Superior temporal gyrus (tissue), 1 donor: ENCODE measurements around the gene PRC1.
"Not testable (repeated sequence)": the region's sequence is repeated elsewhere in the genome, so short reads cannot be mapped to it uniquely, and the experiment has no call there.

Source experiments
- DNase-seq: peaks from one replicate; pipeline ENCODE4 v3.0.0-alpha.2; 2016; ENCODE audit errors: extremely low spot score

PRC1 gene

DNA sequence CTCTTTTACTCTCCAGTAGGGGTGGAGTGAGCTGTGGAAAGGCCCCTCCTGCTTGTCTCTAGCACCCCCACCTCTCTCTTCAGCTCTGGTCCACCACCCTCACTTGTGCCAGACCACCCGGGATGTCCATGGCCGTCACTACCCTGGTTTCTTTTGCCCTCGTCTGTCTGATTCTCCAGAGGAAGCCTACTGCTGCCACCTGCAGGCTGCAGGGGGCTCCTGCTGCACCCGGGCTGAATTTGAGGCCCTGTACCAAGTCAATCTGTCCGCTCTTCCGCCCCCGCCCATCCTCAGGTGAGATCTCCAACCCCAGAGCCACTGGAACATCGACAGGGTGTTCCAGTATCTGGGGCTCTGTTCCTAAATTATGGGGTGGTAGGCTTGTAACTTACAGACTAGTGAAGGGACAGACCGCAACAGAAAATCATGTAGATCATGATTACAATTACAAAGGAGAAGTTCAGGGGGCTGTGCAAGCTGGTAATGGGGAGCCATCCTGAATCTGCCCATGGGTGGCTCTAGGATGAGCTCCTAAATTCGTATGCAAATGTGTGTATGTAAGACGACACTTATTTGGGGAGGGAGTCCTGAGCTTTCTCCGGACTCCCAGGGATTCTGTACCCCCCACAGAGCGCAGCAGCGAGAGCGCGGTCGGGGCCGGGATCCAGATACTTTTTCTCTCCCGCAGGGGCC is 59.9 kb downstream of the PRC1 start:
- DNase-seq, result peak; percentile 90

- no peak for DNase-seq
Measured at GRCh38 chr15:90933301-90933700, 61.0 kb downstream of the PRC1 start.

DNA sequence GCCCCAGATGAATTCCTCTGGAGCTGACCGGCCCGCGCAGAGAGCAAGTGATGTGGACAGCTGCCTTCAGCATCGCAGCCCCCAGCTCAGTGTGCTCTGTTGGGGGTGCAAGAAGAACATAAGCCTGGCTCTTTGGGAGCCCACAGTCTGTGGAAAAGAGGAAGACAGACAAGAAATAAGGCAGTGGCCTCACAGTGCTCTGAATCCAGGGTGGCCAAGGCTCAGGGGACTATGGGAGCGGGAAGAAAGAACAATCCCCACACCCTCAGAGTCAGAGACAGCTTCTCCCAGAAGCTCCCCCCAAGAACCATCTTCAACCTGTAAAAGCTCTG is 61.7 kb downstream of the PRC1 start:
- DNase-seq, result no peak

DNA sequence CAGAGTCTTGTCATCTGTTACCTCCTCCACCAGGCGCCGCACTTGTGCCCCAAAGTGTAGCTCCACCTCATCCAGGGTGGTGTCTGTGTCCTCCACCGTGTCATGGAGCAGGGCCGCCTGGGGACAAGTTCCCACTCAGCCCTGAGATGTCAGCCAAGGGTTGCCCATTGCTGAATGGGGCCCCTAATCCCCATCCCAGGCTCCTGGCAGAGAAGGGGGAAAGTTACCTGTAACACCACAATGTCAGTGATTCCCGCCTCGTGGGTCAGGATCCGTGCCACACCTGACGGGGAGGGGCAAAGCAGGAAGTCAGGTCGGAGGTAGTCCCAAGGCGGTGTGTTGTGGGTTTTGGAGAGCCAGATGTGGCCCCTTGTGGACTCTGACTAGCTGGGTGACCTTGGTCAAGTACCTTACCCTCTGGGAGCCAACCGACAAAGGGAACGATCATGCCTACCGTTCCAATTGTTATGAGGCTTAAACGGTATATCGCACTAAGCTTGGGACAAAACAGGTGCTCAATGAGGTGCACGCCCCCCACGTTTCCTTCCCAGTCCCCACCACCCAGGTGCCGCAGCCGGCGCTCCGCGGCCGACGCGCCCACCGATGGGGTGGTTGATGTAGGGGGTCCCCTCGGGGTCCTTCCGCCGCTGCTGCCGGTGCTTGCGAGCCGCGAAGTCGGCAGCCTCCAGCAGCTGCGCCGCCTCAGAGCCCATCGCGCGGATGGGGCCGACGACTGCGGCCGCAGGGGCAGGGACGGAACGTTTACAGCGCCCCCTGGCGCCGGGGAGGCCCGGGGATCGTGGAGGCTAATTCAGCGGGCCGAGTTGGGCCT is 62.3 kb downstream of the PRC1 start, which contains the start of gene HDDC3:
Gene HDDC3, minus strand, starts transcription at position 722 of the 832 bp plus-strand sequence. Its CDS starts 9 bp downstream, at position 713.
- peak; percentile 91 for DNase-seq

DNA sequence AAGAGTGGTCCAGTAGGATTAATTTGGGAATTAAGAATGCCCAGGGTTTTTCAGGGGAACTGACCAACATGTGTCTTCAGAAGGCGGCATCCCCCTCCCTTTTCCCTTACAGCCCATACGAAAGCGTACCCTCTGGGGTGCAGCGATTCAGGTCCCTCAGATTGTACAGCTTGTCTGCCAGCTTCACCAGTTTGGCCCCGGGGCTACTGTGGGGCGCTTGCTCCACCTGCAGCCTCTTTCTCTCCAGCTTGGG is 62.8 kb downstream of the PRC1 start:
- no peak for DNase-seq

DNA sequence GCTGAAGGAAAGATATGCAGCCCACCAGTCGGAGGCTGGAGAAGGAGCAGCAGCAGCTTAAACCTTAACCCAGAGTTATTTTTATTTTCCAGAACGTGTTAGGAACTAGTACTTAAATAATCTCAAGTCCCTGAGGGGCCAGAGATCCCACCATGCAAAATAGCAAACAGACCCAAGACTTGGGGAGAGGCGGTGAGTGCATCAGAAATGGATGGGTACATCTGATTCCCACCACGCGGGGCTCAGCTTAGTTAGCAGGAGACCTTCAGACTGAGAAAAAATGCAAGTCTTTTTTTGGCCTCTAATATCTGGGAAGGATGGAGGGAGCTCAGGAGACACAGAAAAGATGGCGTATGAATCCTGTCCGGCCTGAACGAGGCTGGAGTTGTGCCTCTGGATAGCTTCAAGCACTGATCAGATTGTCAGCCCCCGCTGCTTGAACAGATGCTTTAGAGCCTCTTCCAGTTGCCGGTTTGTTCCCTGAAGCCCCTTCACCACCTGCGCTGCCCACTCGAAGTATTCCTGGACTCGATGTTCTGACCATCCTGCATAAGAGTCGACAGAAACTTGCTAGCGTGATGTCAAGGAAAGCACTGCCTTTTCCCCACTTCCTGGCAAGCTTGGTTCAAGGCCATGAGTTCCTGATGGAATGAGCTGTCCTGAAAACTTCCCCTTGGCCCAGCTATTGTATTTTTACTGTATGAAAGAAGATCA is 63.3 kb downstream of the PRC1 start:
- DNase-seq, result no peak

- DNase-seq, result no peak
Measured at GRCh38 chr15:90929246-90930019, 64.9 kb downstream of the PRC1 start.

- DNase-seq, result not testable (repeated sequence)
Measured at GRCh38 chr15:90928106-90928505, 66.2 kb downstream of the PRC1 start.

DNA sequence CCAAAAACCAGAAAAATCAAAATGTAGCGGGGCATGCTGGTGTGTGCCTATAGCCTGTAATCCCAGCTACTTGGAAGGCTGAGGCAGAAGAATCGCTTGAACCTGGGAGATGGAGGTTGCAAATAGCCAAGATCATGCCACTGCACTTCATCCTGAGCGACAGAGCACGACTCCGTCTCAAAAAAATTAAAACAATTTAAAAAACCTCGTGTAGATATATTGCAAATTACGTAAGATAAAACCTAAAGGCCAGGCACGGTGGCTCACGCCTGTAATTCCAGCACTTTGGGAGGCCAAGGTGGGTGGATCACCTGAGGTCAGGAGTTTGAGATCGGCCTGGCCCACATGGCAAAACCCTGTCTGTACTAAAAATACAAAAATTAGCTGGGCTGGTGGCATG is 67.6 kb downstream of the PRC1 start:
- DNase-seq, result not testable (repeated sequence)

GRCh38 chr15:90924375-90924774 is 70.0 kb downstream of the PRC1 start:
- DNase-seq, result no peak

GRCh38 chr15:90922712-90923322 is 71.5 kb downstream of the PRC1 start:
- DNase-seq, result not testable (repeated sequence)

DNA sequence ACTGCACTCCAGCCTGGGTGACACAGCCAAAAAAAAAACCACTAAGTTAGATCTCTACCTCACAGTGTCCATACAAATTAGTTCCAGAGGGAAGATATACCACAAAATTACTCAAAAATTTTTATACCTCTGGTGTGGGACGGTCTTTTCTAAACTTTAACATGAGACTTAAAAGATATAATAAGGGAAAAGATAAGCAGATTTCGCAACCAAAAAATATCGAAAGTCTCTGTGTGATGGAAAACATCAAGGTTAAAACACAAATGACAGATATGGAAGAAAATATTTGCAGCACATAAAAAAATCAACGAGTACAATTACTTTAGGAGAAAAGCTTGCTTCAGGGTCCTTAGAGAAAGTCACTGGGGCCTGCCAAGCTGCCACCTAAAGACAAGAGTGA is 72.4 kb downstream of the PRC1 start:
- no peak for DNase-seq

GRCh38 chr15:90918835-90919234 is 75.5 kb downstream of the PRC1 start:
- no peak for DNase-seq

GRCh38 chr15:90918034-90918788 is 76.1 kb downstream of the PRC1 start:
- DNase-seq, result no peak

- no peak for DNase-seq
Measured at GRCh38 chr15:90917569-90917968, 76.8 kb downstream of the PRC1 start.

DNA sequence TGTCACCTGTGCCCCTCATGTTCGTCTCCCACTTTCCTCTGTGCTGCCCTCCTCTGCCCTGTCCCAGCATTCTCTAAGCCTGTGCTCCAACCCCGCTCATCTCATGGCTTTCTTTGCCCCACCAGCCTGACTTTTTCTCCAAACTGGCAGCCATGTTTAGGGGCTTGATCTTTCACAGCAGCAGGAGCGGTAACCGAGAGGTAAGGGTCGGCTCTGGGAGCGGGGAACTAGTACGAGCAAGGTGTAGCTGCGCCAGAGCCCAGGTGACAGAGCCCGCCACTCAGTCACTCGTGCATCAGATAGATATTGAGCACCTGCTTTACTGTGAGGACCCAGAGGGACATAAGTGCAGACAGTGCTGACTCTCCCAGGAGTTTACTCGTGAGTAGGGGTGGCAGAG is 77.9 kb downstream of the PRC1 start:
- no peak for DNase-seq
